ENCODE measurements around the gene ACTL7A.

ACTL7A gene

DNA sequence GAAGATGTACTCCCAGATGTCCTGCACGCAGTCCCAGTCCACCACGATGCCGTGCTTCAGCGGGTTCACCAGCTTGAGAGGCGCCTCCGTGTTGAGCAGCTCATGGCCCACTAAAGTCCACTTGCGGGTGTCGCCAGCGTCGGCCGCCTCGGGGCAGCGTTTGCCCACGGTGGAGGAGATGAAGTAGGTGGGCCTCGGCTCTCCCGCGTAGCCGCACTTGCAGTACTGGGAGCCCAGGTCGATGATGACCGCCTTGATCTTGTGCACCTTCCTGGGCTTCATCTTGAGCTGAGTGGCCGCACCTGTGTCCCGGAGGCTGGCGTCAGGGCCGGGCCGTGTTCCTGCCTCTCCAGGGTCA, 6.6 kb upstream of the ACTL7A start:
- DNase-seq (ENCODE audit: low spot score in 2 of 2), result no peak
- Mint-ChIP-seq H3K4me1 (no peaks in the 10 kb centered on the region), H3K4me3 (no peak overlapping the region), H3K36me3 (no peaks in the 10 kb centered on the region), H3K27me3 (peaks cover 6% of the 10 kb centered on the region), H3K27ac (no peak overlapping the region), H3K9me3 (peaks cover 1% of the 10 kb centered on the region)
- ATAC-seq (ENCODE audit: low read depth), result no peak

GRCh38 chr9:108855888-108856287, 6.2 kb upstream of the ACTL7A start, which contains the start of gene ACTL7B:
Gene ACTL7B, minus strand, starts transcription at chr9:108855986. Its CDS starts 56 bp downstream, at chr9:108855930.
- H3K9me3 Mint-ChIP-seq, result peaks cover 1% of the 10 kb centered on the region
- no peak within 1 kb of the TSS for H3K27ac Mint-ChIP-seq
- no peak within 1 kb of the TSS for H3K4me3 Mint-ChIP-seq
- no peaks in the 10 kb centered on the region for H3K36me3 Mint-ChIP-seq
- H3K27me3 Mint-ChIP-seq, result peaks cover 6% of the 10 kb centered on the region
- ATAC-seq (ENCODE audit: low read depth) (no peak), DNase-seq (ENCODE audit: low spot score in 2 of 2) (no peak)
- no peaks in the 10 kb centered on the region for H3K4me1 Mint-ChIP-seq

DNA sequence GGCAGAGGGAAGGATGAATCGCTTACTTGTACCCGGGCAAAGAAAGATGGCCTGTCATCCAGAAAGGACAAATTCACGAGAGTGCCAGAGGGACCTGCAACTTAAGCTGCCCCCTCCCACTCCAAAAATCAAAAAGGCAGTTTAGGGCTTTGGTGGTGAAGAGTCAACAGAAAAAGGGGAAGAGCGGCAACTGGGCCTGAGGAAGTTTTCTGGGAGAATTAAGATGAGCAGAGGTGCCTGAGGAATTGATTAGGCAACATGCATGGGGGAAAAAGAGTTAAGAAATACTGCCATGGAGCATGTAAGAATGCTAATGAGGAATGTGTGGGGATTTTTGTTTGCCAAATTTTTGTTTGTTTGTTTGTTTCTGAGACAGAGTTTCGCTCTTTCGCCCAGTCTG, 4.5 kb upstream of the ACTL7A start:
- Mint-ChIP-seq H3K4me1 (no peaks in the 10 kb centered on the region), H3K9me3 (peaks cover 1% of the 10 kb centered on the region), H3K27ac (no peak overlapping the region), H3K27me3 (peaks cover 6% of the 10 kb centered on the region), H3K4me3 (no peak overlapping the region), H3K36me3 (no peaks in the 10 kb centered on the region)
- no peak for ATAC-seq (ENCODE audit: low read depth)
- no peak for DNase-seq (ENCODE audit: low spot score in 2 of 2)

DNA sequence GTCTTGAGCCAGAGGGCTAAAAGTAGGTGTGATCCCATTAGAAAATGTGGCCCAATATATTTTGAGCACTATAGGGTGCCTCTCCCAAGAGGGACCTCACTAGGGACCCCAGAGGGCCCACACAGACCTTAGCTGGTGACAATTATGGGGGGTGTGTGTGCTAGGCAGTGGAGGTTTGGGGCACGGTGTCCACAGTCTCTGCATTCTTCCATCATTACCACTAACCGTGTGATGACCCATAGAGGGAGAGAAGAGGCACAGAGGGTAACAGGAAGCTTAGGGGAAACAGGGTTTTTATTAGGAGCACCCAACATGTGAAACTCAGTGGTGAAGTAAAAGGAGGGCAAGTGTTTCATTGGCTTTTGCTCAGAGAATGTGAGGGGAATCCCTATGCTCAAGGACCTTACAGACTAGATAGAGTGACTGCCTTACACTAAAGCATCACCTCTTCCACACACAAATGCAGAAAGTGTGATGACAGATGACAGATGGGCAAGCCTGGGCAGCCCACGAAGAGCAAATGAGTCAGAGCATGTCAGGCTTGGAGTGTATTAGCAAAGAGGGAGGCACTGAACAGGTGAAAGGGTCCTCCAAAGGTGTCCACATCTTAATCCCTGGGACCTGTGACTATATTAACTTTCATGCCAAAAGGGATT, 2.5 kb upstream of the ACTL7A start:
- no peaks in the 10 kb centered on the region for H3K4me1 Mint-ChIP-seq
- peaks cover 1% of the 10 kb centered on the region for H3K9me3 Mint-ChIP-seq
- no peak for DNase-seq (ENCODE audit: low spot score in 2 of 2)
- no peak overlapping the region for H3K4me3 Mint-ChIP-seq
- H3K27ac Mint-ChIP-seq, result no peak overlapping the region
- ATAC-seq (ENCODE audit: low read depth), result no peak
- peaks cover 3% of the 10 kb centered on the region for H3K27me3 Mint-ChIP-seq
- no peaks in the 10 kb centered on the region for H3K36me3 Mint-ChIP-seq

- H3K4me3 Mint-ChIP-seq, result no peak overlapping the region
- DNase-seq (ENCODE audit: low spot score in 2 of 2) (no peak), ATAC-seq (ENCODE audit: low read depth) (no peak)
- peaks cover 1% of the 10 kb centered on the region for H3K9me3 Mint-ChIP-seq
- H3K27me3 Mint-ChIP-seq, result peaks cover 3% of the 10 kb centered on the region
- H3K4me1 Mint-ChIP-seq, result no peaks in the 10 kb centered on the region
- no peaks in the 10 kb centered on the region for H3K36me3 Mint-ChIP-seq
- no peak overlapping the region for H3K27ac Mint-ChIP-seq
Measured at GRCh38 chr9:108860354-108860753, 1.7 kb upstream of the ACTL7A start.

- Mint-ChIP-seq H3K27ac (no peak overlapping the region), H3K36me3 (no peaks in the 10 kb centered on the region), H3K4me3 (no peak overlapping the region), H3K4me1 (no peaks in the 10 kb centered on the region), H3K27me3 (peaks cover 3% of the 10 kb centered on the region), H3K9me3 (peaks cover 1% of the 10 kb centered on the region)
- ATAC-seq (ENCODE audit: low read depth) (no peak), DNase-seq (ENCODE audit: low spot score in 2 of 2) (no peak)
Measured at GRCh38 chr9:108860764-108861163, 1.3 kb upstream of the ACTL7A start.

- DNase-seq (ENCODE audit: low spot score in 2 of 2), result no peak
- peaks cover 2% of the 10 kb centered on the region for H3K27me3 Mint-ChIP-seq
- H3K9me3 Mint-ChIP-seq, result peaks cover 1% of the 10 kb centered on the region
- no peak overlapping the region for H3K4me3 Mint-ChIP-seq
- no peak for ATAC-seq (ENCODE audit: low read depth)
- no peak overlapping the region for H3K27ac Mint-ChIP-seq
- no peaks in the 10 kb centered on the region for H3K4me1 Mint-ChIP-seq
- H3K36me3 Mint-ChIP-seq, result no peaks in the 10 kb centered on the region
Measured at GRCh38 chr9:108861464-108861863, 602 bp upstream of the ACTL7A start.

DNA sequence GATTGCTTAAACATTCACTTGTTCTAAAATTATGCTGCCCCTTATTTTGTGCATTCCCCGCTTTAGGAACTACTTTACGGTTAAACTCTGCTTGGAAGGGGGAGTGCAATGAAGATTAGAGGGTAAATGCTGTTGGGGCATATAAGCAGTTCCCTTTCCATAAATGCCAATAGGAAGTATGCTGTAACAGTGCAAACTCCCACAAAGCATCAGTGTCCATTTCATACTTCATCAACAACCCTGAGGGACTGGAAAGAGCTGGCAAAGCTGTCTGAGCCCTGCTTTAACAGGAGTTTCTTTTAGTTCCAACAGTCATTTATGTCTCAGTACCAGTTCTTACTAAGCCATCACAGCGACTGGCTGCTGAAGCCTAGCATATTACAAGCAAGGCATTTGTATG, 1.8 kb downstream of the ACTL7A start:
- Mint-ChIP-seq H3K27me3 (no peaks in the 10 kb centered on the region), H3K36me3 (peaks cover 11% of the 10 kb centered on the region), H3K9me3 (no peaks in the 10 kb centered on the region), H3K4me1 (no peaks in the 10 kb centered on the region), H3K27ac (no peak overlapping the region), H3K4me3 (no peak overlapping the region)
- DNase-seq (ENCODE audit: low spot score in 2 of 2), result no peak
- no peak for ATAC-seq (ENCODE audit: low read depth)

- DNase-seq (ENCODE audit: low spot score in 2 of 2), result no peak
- H3K36me3 Mint-ChIP-seq, result peaks cover 14% of the 10 kb centered on the region
- no peak overlapping the region for H3K4me3 Mint-ChIP-seq
- no peaks in the 10 kb centered on the region for H3K4me1 Mint-ChIP-seq
- ATAC-seq (ENCODE audit: low read depth), result no peak
- no peaks in the 10 kb centered on the region for H3K9me3 Mint-ChIP-seq
- no peak overlapping the region for H3K27ac Mint-ChIP-seq
- H3K27me3 Mint-ChIP-seq, result no peaks in the 10 kb centered on the region
Measured at GRCh38 chr9:108864446-108864845, 2.4 kb downstream of the ACTL7A start.

DNA sequence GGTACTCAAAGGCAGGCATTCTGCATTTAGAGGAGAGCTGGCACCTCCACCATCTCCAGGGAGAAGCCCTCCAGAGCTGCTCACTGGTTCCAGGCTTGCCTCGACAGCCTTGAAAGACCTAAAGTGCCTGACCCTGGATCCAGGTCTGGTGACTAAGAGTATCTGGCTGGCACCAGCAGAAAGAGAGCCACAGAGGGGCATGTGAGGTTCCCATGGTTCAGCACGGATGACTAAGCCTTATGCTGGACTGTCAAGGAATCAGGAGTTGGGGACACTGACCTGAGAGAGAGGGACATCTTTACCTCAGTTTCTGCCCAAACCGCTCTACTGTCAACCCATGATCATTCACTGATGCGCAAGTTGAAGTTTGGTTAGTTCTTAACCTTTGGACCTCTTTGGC, 3.0 kb downstream of the ACTL7A start:
- ATAC-seq (ENCODE audit: low read depth) (no peak), DNase-seq (ENCODE audit: low spot score in 2 of 2) (no peak)
- no peaks in the 10 kb centered on the region for H3K4me1 Mint-ChIP-seq
- no peak overlapping the region for H3K27ac Mint-ChIP-seq
- H3K4me3 Mint-ChIP-seq, result no peak overlapping the region
- no peaks in the 10 kb centered on the region for H3K9me3 Mint-ChIP-seq
- no peaks in the 10 kb centered on the region for H3K27me3 Mint-ChIP-seq
- H3K36me3 Mint-ChIP-seq, result peaks cover 14% of the 10 kb centered on the region

GRCh38 chr9:108866001-108866420, 3.9 kb downstream of the ACTL7A start:
- no peaks in the 10 kb centered on the region for H3K27me3 Mint-ChIP-seq
- H3K4me1 Mint-ChIP-seq, result no peaks in the 10 kb centered on the region
- ATAC-seq (ENCODE audit: low read depth) (no peak), DNase-seq (ENCODE audit: low spot score in 2 of 2) (no peak)
- no peak overlapping the region for H3K4me3 Mint-ChIP-seq
- peaks cover 20% of the 10 kb centered on the region for H3K36me3 Mint-ChIP-seq
- peak overlapping the region; percentile 4 for H3K27ac Mint-ChIP-seq
- no peaks in the 10 kb centered on the region for H3K9me3 Mint-ChIP-seq

GRCh38 chr9:108867116-108867515, 5.0 kb downstream of the ACTL7A start:
- H3K4me3 Mint-ChIP-seq, result no peak overlapping the region
- DNase-seq (ENCODE audit: low spot score in 2 of 2) (no peak), ATAC-seq (ENCODE audit: low read depth) (no peak)
- no peaks in the 10 kb centered on the region for H3K27me3 Mint-ChIP-seq
- peaks cover 2% of the 10 kb centered on the region for H3K9me3 Mint-ChIP-seq
- H3K4me1 Mint-ChIP-seq, result no peaks in the 10 kb centered on the region
- peaks cover 30% of the 10 kb centered on the region for H3K36me3 Mint-ChIP-seq
- peak overlapping the region; percentile 33 for H3K27ac Mint-ChIP-seq

- no peak overlapping the region for H3K4me3 Mint-ChIP-seq
- DNase-seq (ENCODE audit: low spot score in 2 of 2), result no peak
- peaks cover 30% of the 10 kb centered on the region for H3K36me3 Mint-ChIP-seq
- no peak for ATAC-seq (ENCODE audit: low read depth)
- peaks cover 2% of the 10 kb centered on the region for H3K9me3 Mint-ChIP-seq
- H3K27me3 Mint-ChIP-seq, result no peaks in the 10 kb centered on the region
- no peak overlapping the region for H3K27ac Mint-ChIP-seq
- no peaks in the 10 kb centered on the region for H3K4me1 Mint-ChIP-seq
Measured at GRCh38 chr9:108867829-108868228, 5.8 kb downstream of the ACTL7A start.

GRCh38 chr9:108869092-108869725, 7.1 kb downstream of the ACTL7A start:
- H3K4me1 Mint-ChIP-seq, result no peaks in the 10 kb centered on the region
- ATAC-seq (ENCODE audit: low read depth) (no peak), DNase-seq (ENCODE audit: low spot score in 2 of 2) (no peak)
- peaks cover 2% of the 10 kb centered on the region for H3K9me3 Mint-ChIP-seq
- H3K27me3 Mint-ChIP-seq, result no peaks in the 10 kb centered on the region
- H3K4me3 Mint-ChIP-seq, result no peak overlapping the region
- H3K36me3 Mint-ChIP-seq, result peaks cover 30% of the 10 kb centered on the region
- H3K27ac Mint-ChIP-seq, result peak overlapping the region; percentile 6

Data from memory B cell (primary cell).